Left ventricle myocardium inferior (tissue), 1 donor: Measurements from ENCODE around the gene AMT. TPM values are rescaled to one million over a fixed set of nuclear protein-coding genes. Genes with fewer than 3 reads are reported as not detected.

Source experiments
- DNase-seq: peaks from one replicate; pipeline ENCODE4 v3.0.0-alpha.2; 2020
- H3K27ac ChIP-seq: fragments of 200-600 bp; replicated peaks from 2 replicates; pipeline ENCODE4 v1.8.0; 2021
- H3K27me3 ChIP-seq: fragments of 200-600 bp; 2 replicates; pipeline ENCODE4 v1.8.0; 2021; ENCODE audit warnings: low read depth
- H3K36me3 ChIP-seq: fragments of 200-600 bp; 2 replicates; pipeline ENCODE4 v1.8.0; 2021
- H3K4me1 ChIP-seq: fragments of 200-600 bp; 2 replicates; pipeline ENCODE4 v1.8.0; 2021
- H3K4me3 ChIP-seq: fragments of 200-600 bp; 2 replicates; pipeline ENCODE4 v1.8.0; 2021; ENCODE audit warnings: mild to moderate bottlenecking, moderate library complexity
- H3K9me3 ChIP-seq: fragments of 200-600 bp; replicated peaks from 2 replicates; pipeline ENCODE4 v1.8.0; 2021
- intact Hi-C: fragments of 100-400 bp; cut with micrococcal nuclease; formaldehyde crosslinking; loops from one replicate; pipeline ENCODE4 v1.11.0; 2022
- total RNA-seq: library from RNA; stranded (reverse); fragmentation: NEBNext Ultra II Directional; extraction: Animal tissue kit (Norgen Biotek cat#: 25700); gene quantifications from one replicate; pipeline ENCODE4 v1.2.1, GENCODE V29; 2021
- TF ChIP-seq, protein P1 (sequence below): fragments of 200-600 bp; IDR thresholded peaks from 2 replicates; pipeline ENCODE4 v1.8.0; 2021; ENCODE audit warnings: antibody characterized with exemption, mild to moderate bottlenecking, borderline replicate concordance
- donor health status: DM: no; HTN: yes; CAD: no; lungs with severe emphysema.

The AMT gene
- total RNA-seq, 1 donor from 2014 or later, result 29.0 TPM

DNA sequence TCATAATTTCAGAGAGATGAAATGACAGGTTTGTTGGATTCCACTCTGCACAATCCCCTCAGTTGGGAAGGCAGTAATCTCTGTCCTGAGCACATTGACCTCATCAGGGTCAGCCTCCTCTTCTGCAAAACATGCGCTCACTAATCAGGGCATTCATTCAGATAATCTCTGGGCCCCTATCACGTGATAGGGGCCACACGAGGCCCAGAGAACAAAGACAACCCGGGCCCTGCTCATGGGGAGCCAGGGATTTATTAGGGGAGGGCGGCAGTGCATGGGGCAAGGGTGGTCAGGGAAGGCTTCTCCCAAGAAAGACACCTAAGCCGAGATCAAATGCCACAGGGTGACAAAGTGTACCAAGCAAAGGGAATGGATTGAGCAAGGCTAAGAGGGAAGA is 8.9 kb downstream of the AMT start:
- Histone ChIP-seq H3K4me3 (peak overlapping the region; percentile 87), H3K27me3 (no peaks in the 10 kb centered on the region), H3K9me3 (no peaks in the 10 kb centered on the region), H3K27ac (peak overlapping the region; percentile 98), H3K4me1 (peaks cover 92% of the 10 kb centered on the region), H3K36me3 (peaks cover 36% of the 10 kb centered on the region)
- DNase-seq, result no peak
- TF ChIP-seq, protein P1, sequence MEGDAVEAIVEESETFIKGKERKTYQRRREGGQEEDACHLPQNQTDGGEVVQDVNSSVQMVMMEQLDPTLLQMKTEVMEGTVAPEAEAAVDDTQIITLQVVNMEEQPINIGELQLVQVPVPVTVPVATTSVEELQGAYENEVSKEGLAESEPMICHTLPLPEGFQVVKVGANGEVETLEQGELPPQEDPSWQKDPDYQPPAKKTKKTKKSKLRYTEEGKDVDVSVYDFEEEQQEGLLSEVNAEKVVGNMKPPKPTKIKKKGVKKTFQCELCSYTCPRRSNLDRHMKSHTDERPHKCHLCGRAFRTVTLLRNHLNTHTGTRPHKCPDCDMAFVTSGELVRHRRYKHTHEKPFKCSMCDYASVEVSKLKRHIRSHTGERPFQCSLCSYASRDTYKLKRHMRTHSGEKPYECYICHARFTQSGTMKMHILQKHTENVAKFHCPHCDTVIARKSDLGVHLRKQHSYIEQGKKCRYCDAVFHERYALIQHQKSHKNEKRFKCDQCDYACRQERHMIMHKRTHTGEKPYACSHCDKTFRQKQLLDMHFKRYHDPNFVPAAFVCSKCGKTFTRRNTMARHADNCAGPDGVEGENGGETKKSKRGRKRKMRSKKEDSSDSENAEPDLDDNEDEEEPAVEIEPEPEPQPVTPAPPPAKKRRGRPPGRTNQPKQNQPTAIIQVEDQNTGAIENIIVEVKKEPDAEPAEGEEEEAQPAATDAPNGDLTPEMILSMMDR, result no peak
- intact Hi-C loops, result no loop called here

- no peaks in the 10 kb centered on the region for H3K9me3 ChIP-seq
- peak overlapping the region; percentile 98 for H3K27ac ChIP-seq
- peak overlapping the region; percentile 87 for H3K4me3 ChIP-seq
- peaks cover 93% of the 10 kb centered on the region for H3K4me1 ChIP-seq
- TF ChIP-seq, protein P1, result no peak
- H3K36me3 ChIP-seq, result peaks cover 36% of the 10 kb centered on the region
- intact Hi-C loops, result no loop called here
- H3K27me3 ChIP-seq, result no peaks in the 10 kb centered on the region
- no peak for DNase-seq
Observed at GRCh38 chr3:49412632-49413337, 9.5 kb downstream of the AMT start.

DNA sequence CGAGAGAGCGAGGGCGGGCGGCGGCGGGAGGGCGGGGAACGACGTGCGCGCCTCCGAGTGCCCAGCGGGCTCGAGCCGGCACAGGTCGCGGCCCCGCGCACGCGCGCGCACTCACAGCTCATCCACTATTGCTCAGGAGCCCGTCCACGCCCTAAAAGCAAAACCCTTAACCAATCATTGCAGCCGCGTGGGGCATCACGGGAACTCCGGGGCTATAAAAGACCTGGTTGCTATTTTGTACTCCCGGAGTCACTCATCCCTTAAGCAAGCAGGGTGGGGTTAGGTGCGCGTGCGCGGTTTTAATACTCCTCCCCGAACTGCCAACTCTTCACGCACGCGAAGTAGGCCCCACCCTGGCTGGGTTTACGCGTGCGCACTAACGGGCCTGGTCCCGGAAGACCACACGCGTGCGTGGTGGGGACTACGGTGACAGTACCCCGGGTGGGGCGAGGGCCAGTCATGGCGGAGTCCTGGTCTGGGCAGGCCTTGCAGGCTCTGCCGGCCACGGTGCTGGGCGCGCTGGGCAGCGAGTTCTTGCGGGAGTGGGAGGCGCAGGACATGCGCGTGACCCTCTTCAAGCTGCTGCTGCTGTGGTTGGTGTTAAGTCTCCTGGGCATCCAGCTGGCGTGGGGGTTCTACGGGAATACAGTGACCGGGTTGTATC is 10.2 kb downstream of the AMT start, which contains the start of the genes RHOA and TCTA:
RHOA (minus strand) TSS at position 9 of the 664 bp plus-strand sequence. CDS start 36,387 bp downstream, outside the sequence.
TCTA (plus strand) TSS at position 456 of the 664 bp plus-strand sequence; CDS start at position 460, 4 bp downstream.
- peak within 1 kb of the TSS; percentile 87 for H3K4me3 ChIP-seq
- DNase-seq, result peak; percentile 99
- TF ChIP-seq, protein P1, result no peak
- peaks cover 31% of the 10 kb centered on the region for H3K36me3 ChIP-seq
- peak within 1 kb of the TSS; percentile 98 for H3K27ac ChIP-seq
- H3K4me1 ChIP-seq, result peaks cover 93% of the 10 kb centered on the region
- no peaks in the 10 kb centered on the region for H3K27me3 ChIP-seq
- intact Hi-C loops, result no loop called here
- H3K9me3 ChIP-seq, result no peaks in the 10 kb centered on the region

GRCh38 chr3:49411535-49411967 is 10.7 kb downstream of the AMT start:
- H3K27ac ChIP-seq, result peak overlapping the region; percentile 98
- no peaks in the 10 kb centered on the region for H3K9me3 ChIP-seq
- intact Hi-C loops, result no loop called here
- TF ChIP-seq, protein P1, result peak; percentile 15
- peak overlapping the region; percentile 87 for H3K4me3 ChIP-seq
- H3K4me1 ChIP-seq, result peaks cover 93% of the 10 kb centered on the region
- DNase-seq, result peak; percentile 63
- peaks cover 28% of the 10 kb centered on the region for H3K36me3 ChIP-seq
- no peaks in the 10 kb centered on the region for H3K27me3 ChIP-seq

DNA sequence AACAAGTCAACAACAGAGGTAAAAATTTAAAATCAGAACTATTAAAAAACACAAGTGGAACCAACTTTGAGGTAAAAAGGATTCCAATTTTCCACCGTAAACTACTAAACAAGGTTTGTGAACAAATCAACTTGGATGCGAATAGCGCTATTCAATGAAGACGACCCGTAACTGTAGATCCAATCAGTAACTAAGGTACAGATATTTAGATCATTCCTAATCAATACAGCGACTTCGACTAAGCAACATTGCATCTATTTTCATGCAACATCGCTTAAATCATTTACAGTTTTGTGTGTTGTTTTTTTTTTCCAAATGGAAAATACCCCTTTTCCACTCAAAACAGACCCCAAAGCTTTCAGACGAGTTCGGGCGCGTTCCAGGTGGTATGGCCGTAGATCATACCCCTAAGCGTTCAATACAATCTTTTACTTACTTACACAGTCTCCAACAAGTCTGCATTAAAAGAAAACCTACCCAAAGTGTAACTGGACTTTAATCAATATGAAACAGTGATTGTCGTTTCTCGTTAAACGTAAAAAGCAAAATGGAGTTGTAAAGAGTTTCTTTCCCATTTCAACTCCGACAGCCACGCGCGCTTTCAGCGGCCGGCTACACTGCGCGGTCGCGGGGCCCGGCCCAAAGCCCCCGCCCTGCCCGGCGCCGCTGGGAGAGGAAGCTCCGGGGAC is 11.3 kb downstream of the AMT start:
- no peaks in the 10 kb centered on the region for H3K27me3 ChIP-seq
- H3K36me3 ChIP-seq, result peaks cover 22% of the 10 kb centered on the region
- H3K4me1 ChIP-seq, result peaks cover 93% of the 10 kb centered on the region
- intact Hi-C loops, result no loop called here
- DNase-seq, result no peak
- TF ChIP-seq, protein P1, result no peak
- H3K9me3 ChIP-seq, result no peaks in the 10 kb centered on the region
- peak overlapping the region; percentile 87 for H3K4me3 ChIP-seq
- H3K27ac ChIP-seq, result peak overlapping the region; percentile 98
